K562 (cell line): ENCODE data around the gene AKT3.

Experiments
- EGR1 ChIP-seq: fragments of 450-650 bp; conservative IDR thresholded peaks from 2 replicates; pipeline ENCODE4 v1.6.1; 2017; ENCODE audit warnings: mild to moderate bottlenecking
- ETV5 ChIP-seq: sonication (generic); formaldehyde crosslinking; IDR thresholded peaks from 2 replicates; pipeline ENCODE4 v1.4.0; 2020; ENCODE audit warnings: low read depth, mild to moderate bottlenecking, missing genetic modification reagents
- KLF13 ChIP-seq: fragments of 450-650 bp; IDR thresholded peaks from 2 replicates; pipeline ENCODE4 v1.6.1; 2016; ENCODE audit warnings: missing genetic modification characterization, low read depth, mild to moderate bottlenecking, missing compliant biosample characterization, moderate library complexity, borderline replicate concordance
- POLR2AphosphoS5 ChIP-seq: IDR thresholded peaks from 2 replicates; pipeline ENCODE4 v1.6.1; 2011; ENCODE audit warnings: mild to moderate bottlenecking, low read depth, low read length, moderate library complexity; ENCODE audit not compliant: control insufficient read depth, insufficient read depth
- SMAD4 ChIP-seq: fragments of 250-450 bp; sonication (Bioruptor Pico); conservative IDR thresholded peaks from 2 replicates; pipeline ENCODE4 v1.8.0; 2021; ENCODE audit warnings: inconsistent platforms, mild to moderate bottlenecking, moderate library complexity
- SMARCE1 ChIP-seq: fragments of 450-650 bp; IDR thresholded peaks from 2 replicates; pipeline ENCODE4 v1.7.1; 2016; ENCODE audit warnings: mild to moderate bottlenecking
- SRSF7 ChIP-seq: fragments of 200-400 bp; formaldehyde crosslinking; optimal IDR thresholded peaks from 2 replicates; pipeline ENCODE3; 2017; ENCODE audit warnings: mild to moderate bottlenecking, low read depth, low read length
- TEAD4 ChIP-seq, 2 experiments: sonication (generic) in 1 of 2; formaldehyde crosslinking in 1 of 2; IDR thresholded peaks; 2 replicates each; pipeline versions ENCODE4 v1.6.1 to v1.8.0; 2012 to 2022; ENCODE audit warnings: borderline replicate concordance in 1 of 2, inconsistent platforms in 1 of 2, low read length in 1 of 2, mild to moderate bottlenecking in 1 of 2, missing genetic modification reagents in 1 of 2

DNA sequence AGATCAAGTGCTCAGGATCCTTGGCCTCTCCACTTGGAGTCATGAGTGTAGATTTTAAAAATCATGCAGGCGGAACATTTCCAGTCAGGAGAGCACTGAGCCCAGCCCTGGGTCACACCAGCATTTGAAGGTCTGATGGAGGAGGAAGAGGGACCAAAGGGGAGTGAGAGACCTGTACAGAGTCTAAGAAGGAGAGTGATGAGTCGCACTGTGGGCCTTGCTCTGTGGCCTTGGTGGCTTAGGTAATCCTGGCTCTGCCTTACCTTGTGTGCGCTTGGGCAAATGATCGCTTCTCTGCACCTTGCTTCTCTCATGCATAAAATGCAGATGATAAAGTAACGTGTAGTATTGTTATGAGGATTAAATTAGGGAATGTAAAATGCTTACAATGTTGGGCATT is 368.9 kb downstream of the AKT3 start:
- TF ChIP-seq POLR2AphosphoS5 (no peak), EGR1 (no peak), KLF13 (tag) (no peak), SMAD4 (CRISPR knock-in tag) (no peak), SMARCE1 (no peak), SRSF7 (no peak), TEAD4 (IDR thresholded peaks at IDR 0.05; ENCODE audit: low read length) (no peak), TEAD4 (CRISPR knock-in tag; IDR thresholded peaks at IDR 0.05; ENCODE audit: borderline replicate concordance) (no peak), ETV5 (CRISPR knock-in tag) (no peak)
